HG03520 (cell line): ENCODE results near the gene RIMS4.

Source experiments
- ATAC-seq: cut with Tn5 transposase; IDR thresholded peaks from one replicate; pipeline ENCODE4 v1.9.1; 2021; ENCODE audit warnings: mild to moderate bottlenecking, moderate library complexity; ENCODE audit not compliant: unreplicated experiment

Gene RIMS4

GRCh38 chr20:44796758-44797457 lies 13.4 kb downstream of the RIMS4 start:
- ATAC-seq, result no peak

DNA sequence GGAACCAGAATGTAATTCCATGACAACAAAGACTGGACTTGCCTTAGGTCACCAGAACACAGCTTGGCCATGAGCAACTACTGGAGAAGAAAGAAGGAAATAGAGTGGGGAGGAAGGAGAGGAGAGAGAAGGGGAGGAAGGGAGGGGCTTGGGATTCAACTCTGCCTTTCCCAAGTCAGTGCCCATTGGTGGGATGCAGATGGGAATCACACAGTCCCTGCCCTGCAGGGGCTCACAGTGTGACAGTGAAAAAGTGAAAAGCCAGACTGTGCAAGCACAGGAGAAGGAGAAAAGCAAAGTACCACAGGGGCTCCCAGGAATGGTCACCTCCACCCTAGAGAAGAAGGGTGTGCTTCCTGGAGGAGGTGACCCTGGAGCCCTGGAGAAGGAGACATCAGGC lies 14.0 kb downstream of the RIMS4 start:
- no peak for ATAC-seq

DNA sequence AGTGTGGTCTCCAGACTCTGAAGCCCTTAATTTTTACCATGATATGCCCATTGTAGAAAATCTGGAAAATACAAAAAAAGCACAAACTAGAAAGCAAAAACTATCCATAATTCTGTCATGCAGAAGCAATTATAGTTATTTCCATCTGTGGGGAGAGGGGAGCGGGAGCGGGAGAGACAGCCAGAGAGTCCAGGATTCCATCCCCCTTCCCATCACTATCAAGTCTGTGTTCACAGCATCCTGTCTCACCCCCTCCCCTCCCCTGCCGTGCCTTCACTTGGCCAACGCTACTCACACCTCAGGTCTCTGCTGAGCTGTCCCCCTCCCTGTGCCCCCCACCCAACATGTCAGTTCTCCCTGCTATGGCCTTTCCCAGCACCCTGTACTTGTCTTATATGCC lies 14.5 kb downstream of the RIMS4 start:
- no peak for ATAC-seq

DNA sequence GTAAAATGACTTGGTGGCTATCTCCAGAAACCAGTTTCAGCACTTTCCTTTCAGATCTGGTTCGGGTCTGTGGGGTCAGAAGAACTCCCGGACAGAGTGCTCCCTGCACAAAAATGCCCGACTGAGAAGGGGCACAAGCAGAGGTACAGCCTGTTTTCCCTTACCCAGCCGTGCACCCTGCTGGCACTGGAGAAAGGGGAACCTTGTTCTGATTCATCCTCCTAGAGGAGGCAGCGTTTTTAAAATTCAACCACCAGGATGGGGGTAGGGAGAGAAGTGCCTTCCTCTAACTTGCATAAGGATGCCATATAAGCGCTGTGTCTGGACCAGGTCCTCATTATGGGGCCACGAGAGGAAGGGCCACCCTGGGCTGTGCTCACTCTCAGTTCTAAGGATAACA lies 17.6 kb downstream of the RIMS4 start:
- ATAC-seq, result no peak

- no peak for ATAC-seq
Observed at GRCh38 chr20:44790638-44791393, 19.5 kb downstream of the RIMS4 start.

DNA sequence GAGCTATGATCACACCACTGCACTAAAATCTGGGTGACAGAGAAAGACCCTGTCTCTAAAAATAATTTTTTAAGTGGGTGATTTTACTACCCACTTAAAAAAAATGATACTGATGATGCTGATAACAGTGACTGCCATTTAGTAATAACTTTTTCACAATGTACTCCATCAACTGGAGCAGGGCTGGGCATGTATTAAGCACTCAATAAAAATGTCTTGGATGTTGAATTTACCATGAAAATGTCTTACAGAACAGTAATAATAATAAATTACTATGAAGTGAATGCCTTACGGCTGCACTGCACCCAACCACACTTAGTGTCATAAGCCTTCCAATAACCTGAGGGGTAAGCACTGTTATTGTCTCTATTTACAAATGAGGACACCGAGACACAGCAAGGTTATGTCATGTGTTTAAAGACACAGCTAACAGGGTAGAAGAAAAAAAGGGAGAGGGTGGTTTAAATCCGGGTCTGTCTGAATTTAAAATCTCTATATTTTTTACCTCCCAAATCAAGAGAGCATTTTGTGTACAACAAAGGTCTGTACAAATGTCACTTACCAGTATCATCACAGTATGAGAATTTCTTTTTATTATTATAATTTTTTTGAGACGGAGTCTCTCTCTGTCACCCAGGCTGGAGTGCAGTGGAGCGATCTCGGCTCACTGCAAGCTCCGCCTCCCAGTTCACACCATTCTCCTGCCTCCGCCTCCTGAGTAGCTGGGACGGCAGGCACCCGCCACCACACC lies 21.5 kb downstream of the RIMS4 start:
- ATAC-seq, result no peak

GRCh38 chr20:44787299-44787698 lies 23.0 kb downstream of the RIMS4 start:
- no peak for ATAC-seq

DNA sequence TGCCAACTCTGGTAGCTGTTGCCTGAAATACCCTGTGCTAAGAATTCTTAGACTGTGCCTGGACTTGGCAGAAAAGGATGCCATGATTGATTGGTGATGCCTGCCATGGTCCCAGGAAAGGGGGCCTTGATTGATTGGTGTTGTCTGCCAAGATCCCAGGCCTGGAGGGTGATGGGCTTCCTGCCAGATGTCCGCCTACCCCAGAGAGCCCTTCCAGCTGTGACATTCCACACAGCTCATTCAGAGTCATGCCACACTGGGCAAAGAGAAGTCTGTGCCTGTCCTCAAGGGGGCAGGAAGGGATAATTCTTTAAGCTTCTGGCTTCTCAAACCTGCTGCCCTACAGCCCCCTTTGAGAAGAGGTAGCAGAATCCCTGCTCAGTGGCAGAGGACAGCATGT lies 24.6 kb downstream of the RIMS4 start:
- no peak for ATAC-seq

DNA sequence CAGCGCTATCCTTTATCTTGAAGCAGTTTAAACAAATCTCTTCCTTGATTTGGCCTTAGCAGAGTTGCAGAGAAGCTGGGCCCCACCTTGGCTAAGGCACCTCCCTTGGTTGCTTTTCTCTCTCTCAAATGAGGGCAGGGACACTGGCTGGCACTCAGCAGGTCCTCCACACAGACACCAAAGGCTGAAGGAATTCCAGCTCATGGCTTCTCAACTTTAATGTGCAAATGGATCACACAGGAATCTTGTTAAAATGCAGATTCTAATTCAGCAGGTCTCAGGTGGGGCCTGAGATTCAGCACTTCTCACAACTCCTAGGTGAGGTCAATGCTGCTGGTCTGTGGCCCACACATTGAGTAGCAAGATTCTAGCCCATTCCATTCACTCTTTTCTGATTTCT lies 25.7 kb downstream of the RIMS4 start:
- no peak for ATAC-seq

DNA sequence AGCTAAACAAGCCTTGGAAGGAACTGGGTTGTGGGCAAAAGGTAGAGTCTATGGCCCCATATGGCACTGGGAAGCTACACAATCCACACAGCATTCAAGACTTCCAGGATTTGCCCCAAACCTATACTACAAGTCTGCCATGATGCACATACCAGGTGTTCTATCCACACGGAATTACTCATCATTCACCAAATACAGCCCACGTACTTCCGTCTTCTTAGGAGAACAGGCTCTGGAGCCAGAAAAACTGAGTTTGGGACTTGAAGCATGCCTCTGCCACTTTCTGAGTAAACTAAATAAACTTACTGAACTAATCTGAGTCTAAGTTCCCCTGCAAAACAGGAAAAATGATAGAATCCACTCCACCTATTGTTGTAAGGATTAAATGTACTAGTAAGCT lies 28.6 kb downstream of the RIMS4 start:
- no peak for ATAC-seq

- ATAC-seq, result no peak
Observed at GRCh38 chr20:44781118-44781517, 29.2 kb downstream of the RIMS4 start.

DNA sequence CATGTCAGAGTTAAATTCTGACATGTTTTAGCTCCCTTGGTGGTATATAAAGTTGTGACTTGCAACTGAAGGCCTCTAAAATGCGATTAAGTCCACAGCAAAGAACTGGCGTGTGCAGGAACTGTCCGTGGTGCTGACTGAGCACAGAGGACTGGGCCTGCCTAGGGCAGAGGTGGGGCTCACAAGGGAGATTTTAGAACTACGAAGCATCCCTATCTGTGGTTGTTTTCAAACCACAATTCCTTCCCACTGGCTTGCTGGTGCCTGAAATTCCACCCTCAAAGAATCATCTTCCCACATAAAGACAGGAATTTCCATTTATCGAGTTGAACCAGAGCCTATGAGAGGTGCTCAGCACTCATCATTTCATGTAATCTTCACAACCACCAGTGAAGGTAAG lies 30.1 kb downstream of the RIMS4 start:
- ATAC-seq, result no peak

DNA sequence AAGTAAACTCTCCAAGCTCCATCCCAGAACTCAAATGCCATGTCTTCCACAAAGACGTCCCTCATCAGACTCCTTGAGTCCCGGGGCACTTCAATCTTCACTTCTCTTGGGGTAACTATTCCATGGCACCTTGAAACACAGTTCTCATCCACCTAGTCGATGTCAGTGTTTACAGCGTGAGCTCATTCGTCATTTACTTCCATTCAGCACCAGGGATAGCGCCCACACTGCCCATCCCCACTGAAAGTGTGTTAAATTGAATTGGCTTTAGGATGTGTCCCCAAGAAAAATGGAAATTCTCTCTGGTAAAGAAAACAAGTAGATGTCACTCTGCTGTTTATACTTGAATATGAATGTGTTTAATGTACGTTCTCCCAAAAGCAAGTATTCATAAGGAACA lies 33.4 kb downstream of the RIMS4 start:
- no peak for ATAC-seq

DNA sequence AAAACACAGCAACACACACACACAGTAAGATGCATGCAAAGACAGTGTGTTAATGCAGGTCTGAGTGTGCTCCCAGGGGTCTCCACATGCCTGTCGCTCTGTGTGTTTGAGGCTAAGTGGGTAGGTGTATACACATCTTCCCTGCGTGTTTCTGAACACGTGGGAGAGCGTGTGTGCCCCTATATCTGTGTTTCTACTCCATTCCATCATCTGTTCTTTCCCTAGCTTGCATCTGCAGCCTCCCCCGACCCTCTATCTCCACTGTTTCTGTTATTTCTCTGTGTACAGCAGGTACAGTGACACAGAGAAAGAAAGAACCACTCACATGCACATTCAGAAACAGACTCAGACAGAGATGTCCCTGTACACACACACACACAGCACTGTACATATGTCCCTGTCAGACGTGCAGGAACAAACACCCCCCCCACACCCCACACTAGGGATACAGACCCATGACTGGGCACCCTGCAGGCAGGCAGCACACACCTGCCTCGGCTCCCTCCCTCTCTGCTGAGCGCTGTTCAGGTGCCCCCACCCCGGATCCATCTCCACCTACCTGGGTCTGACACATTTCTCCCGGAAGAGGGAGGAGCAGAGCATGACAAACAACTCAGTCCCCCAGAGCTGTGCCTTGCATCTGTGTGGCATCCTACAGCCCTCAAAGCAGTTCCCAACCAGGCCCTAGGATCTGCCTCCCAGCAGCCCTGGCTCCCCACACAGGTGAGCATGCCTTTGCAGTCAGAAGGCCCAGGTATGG lies 37.1 kb downstream of the RIMS4 start:
- no peak for ATAC-seq

- no peak for ATAC-seq
Observed at GRCh38 chr20:44772636-44773035, 37.7 kb downstream of the RIMS4 start.

- no peak for ATAC-seq
Observed at GRCh38 chr20:44771172-44771535, 39.2 kb downstream of the RIMS4 start.

DNA sequence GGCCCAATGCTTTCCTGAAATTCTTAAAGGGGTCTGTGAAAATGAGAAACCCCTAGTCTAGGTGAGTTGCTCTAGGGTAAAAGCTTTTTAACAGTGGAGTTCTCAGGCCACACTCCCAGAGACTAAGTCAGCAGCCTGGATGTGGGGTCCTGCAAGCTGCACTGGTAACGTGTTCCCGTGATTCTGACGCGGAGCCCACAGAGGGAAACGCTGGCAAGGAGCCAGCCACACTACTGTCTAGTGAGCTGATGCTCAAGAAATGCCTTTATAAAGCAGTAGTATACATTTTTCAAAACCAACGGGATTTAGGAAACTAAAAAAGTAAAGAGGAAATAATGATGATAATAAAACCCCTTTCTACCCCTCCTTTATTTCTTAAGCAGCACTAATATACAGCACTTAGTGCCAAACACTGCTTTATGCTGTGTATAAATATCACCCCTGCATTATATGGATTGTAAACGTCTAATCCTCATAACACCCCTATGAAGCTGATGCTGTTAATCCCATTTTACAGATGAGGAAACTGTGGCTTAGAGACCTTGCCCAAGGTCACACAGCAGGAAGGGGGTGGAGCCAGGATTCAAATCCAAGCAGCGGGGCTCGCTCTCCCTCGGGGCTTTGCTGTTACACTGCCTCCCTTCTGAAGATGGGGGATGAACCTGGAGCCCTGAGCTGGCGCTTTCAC lies 39.7 kb downstream of the RIMS4 start:
- ATAC-seq, result no peak

GRCh38 chr20:44769481-44769863 lies 40.9 kb downstream of the RIMS4 start:
- no peak for ATAC-seq

GRCh38 chr20:44768854-44769480 lies 41.4 kb downstream of the RIMS4 start:
- no peak for ATAC-seq

DNA sequence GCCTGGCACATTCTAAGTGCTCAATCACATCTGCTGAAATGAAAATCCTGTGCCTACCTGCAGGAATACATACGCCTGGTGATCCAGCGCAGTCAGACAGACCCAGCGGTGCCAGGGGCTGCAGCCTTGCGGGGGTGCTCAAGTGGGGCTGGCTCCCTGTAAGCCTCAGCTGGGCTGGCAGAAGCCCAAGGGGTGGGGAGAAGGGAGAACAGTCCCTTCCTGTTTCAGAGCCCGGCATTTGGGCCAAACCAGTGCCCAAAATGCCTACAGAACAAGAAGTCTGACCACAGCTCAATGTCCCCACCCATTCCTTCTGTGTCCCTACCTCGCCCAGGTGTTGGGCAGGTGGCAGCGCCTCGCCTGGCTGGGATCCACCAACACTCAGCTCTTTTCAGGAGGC lies 42.1 kb downstream of the RIMS4 start:
- no peak for ATAC-seq
